ENCODE measurements around the gene DHX15. TPM values are rescaled to one million over a fixed set of nuclear protein-coding genes. Genes with fewer than 3 reads are reported as not detected.

The DHX15 gene
- total and polyA plus RNA-seq, 2 experiments from 2014 or later, result 226 to 372 TPM

DNA sequence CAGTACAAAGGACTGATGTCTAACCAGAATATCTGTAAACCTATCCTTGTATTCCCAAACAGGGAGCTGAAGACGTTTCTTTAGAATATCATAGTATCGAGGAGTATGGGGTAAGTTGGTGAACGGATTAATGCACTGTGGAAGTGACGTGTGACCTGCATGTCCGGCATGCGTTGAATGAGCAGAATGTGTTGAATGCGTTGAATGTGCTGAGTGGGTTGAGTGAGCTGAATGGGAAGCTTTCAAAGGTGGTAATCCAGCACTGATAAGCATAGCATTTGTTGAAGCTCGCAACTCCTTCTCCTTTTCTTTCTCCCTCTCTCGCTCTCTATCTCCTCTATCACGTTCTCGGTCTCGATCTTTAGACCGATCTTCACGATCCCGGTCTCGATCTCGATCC lies 8.1 kb downstream of the DHX15 start:
- peaks cover 100% of the 10 kb centered on the region for H3K79me2 ChIP-seq (replicated peaks; ENCODE audit: insufficient read depth)
- Mint-ChIP-seq H3K36me3 (ENCODE audit: low read depth) (peaks cover 85% of the 10 kb centered on the region), H3K27ac (no peak overlapping the region; the same call in 1 of the 2 replicates), H3K4me1 (peaks cover 48% of the 10 kb centered on the region), H3K9me3 (no peaks in the 10 kb centered on the region; the same call in 2 of the 3 replicates), H3K4me3 (no peak overlapping the region), H3K27me3 (ENCODE audit: insufficient read depth, low read depth, poor library complexity) (peaks cover 7% of the 10 kb centered on the region)
- ATAC-seq, result no peak
- H4K20me1 ChIP-seq (replicated peaks; ENCODE audit: insufficient read depth), result peaks cover 92% of the 10 kb centered on the region
- no peak for DNase-seq (ENCODE audit: low spot score)
- TF ChIP-seq NANOG (IDR thresholded peaks at IDR 0.05; ENCODE audit: borderline replicate concordance) (no peak), POLR2AphosphoS5 (IDR thresholded peaks at IDR 0.05; ENCODE audit: low read depth) (no peak), ZNF331 (CRISPR knock-in tag; IDR thresholded peaks at IDR 0.05; ENCODE audit: low read depth) (no peak), STAT1 (IDR thresholded peaks at IDR 0.05; ENCODE audit: unreplicated experiment) (no peak), ZNF114 (CRISPR knock-in tag; IDR thresholded peaks at IDR 0.05) (no peak), CREB1 (CRISPR knock-in tag; IDR thresholded peaks at IDR 0.05; ENCODE audit: low read depth) (no peak), EZH2 (IDR thresholded peaks at IDR 0.05; ENCODE audit: low read depth, unreplicated experiment) (no peak)
- TF ChIP-seq, protein P1, sequence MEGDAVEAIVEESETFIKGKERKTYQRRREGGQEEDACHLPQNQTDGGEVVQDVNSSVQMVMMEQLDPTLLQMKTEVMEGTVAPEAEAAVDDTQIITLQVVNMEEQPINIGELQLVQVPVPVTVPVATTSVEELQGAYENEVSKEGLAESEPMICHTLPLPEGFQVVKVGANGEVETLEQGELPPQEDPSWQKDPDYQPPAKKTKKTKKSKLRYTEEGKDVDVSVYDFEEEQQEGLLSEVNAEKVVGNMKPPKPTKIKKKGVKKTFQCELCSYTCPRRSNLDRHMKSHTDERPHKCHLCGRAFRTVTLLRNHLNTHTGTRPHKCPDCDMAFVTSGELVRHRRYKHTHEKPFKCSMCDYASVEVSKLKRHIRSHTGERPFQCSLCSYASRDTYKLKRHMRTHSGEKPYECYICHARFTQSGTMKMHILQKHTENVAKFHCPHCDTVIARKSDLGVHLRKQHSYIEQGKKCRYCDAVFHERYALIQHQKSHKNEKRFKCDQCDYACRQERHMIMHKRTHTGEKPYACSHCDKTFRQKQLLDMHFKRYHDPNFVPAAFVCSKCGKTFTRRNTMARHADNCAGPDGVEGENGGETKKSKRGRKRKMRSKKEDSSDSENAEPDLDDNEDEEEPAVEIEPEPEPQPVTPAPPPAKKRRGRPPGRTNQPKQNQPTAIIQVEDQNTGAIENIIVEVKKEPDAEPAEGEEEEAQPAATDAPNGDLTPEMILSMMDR (conservative IDR thresholded peaks at IDR 0.05; ENCODE audit: low read depth in 2 of 2), result no peak
- TF ChIP-seq, protein P2, sequence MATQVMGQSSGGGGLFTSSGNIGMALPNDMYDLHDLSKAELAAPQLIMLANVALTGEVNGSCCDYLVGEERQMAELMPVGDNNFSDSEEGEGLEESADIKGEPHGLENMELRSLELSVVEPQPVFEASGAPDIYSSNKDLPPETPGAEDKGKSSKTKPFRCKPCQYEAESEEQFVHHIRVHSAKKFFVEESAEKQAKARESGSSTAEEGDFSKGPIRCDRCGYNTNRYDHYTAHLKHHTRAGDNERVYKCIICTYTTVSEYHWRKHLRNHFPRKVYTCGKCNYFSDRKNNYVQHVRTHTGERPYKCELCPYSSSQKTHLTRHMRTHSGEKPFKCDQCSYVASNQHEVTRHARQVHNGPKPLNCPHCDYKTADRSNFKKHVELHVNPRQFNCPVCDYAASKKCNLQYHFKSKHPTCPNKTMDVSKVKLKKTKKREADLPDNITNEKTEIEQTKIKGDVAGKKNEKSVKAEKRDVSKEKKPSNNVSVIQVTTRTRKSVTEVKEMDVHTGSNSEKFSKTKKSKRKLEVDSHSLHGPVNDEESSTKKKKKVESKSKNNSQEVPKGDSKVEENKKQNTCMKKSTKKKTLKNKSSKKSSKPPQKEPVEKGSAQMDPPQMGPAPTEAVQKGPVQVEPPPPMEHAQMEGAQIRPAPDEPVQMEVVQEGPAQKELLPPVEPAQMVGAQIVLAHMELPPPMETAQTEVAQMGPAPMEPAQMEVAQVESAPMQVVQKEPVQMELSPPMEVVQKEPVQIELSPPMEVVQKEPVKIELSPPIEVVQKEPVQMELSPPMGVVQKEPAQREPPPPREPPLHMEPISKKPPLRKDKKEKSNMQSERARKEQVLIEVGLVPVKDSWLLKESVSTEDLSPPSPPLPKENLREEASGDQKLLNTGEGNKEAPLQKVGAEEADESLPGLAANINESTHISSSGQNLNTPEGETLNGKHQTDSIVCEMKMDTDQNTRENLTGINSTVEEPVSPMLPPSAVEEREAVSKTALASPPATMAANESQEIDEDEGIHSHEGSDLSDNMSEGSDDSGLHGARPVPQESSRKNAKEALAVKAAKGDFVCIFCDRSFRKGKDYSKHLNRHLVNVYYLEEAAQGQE (IDR thresholded peaks at IDR 0.05; ENCODE audit: unreplicated experiment), result no peak
- TF ChIP-seq, protein P3, sequence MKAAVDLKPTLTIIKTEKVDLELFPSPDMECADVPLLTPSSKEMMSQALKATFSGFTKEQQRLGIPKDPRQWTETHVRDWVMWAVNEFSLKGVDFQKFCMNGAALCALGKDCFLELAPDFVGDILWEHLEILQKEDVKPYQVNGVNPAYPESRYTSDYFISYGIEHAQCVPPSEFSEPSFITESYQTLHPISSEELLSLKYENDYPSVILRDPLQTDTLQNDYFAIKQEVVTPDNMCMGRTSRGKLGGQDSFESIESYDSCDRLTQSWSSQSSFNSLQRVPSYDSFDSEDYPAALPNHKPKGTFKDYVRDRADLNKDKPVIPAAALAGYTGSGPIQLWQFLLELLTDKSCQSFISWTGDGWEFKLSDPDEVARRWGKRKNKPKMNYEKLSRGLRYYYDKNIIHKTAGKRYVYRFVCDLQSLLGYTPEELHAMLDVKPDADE (IDR thresholded peaks at IDR 0.05), result no peak
- peaks cover 42% of the 10 kb centered on the region for H3K36me3 ChIP-seq (ENCODE audit: insufficient read depth)
- no peaks in the 10 kb centered on the region for H3K9me2 ChIP-seq (ENCODE audit: insufficient read depth)
- H2AFZ ChIP-seq, result no peak overlapping the region
- H3F3A ChIP-seq (replicated peaks; ENCODE audit: low read depth), result peaks cover 3% of the 10 kb centered on the region; the same call in 1 of the 2 replicates
- peaks cover 63% of the 10 kb centered on the region for H3K4me1 ChIP-seq (ENCODE audit: insufficient read depth)
- H3K4me3 ChIP-seq, result no peak overlapping the region
- peak overlapping the region; percentile 59; the same call in 1 of the 2 replicates for H3K27ac ChIP-seq (ENCODE audit: low read depth)
- no peaks in the 10 kb centered on the region for H3K27me3 ChIP-seq (ENCODE audit: insufficient read depth)
- no peak overlapping the region; the same call in 1 of the 2 replicates for H3K4me2 ChIP-seq

All from GM23338 (cell line).